HEK293 (cell line): ENCODE measurements around the gene MAPK11.

ENCODE experiments used
- CTCF ChIP-seq: fragments of 450-650 bp; formaldehyde crosslinking; IDR thresholded peaks from 2 replicates; pipeline ENCODE4 v1.5.1; 2016; ENCODE audit warnings: missing biosample characterization, missing genetic modification characterization
- KLF16 ChIP-seq: fragments of 450-650 bp; formaldehyde crosslinking; IDR thresholded peaks from 2 replicates; pipeline ENCODE4 v1.5.1; 2017; ENCODE audit warnings: missing biosample characterization, missing genetic modification characterization
- YY1 ChIP-seq: fragments of 450-650 bp; formaldehyde crosslinking; IDR thresholded peaks from 2 replicates; pipeline ENCODE4 v1.5.1; 2018; ENCODE audit warnings: missing biosample characterization, missing genetic modification characterization
- ZNF670 ChIP-seq: fragments of 450-650 bp; formaldehyde crosslinking; IDR thresholded peaks from 2 replicates; pipeline ENCODE4 v1.5.1; 2016; ENCODE audit warnings: missing biosample characterization, missing genetic modification characterization, low read depth
- TF ChIP-seq, protein P1 (sequence below): fragments of 450-650 bp; IDR thresholded peaks from 2 replicates; pipeline ENCODE4 v1.5.1; 2018; ENCODE audit warnings: missing biosample characterization, mild to moderate bottlenecking, missing genetic modification characterization

GRCh38 chr22:50217543-50218152 is 52.5 kb downstream of the MAPK11 start:
- TF ChIP-seq, protein P1, sequence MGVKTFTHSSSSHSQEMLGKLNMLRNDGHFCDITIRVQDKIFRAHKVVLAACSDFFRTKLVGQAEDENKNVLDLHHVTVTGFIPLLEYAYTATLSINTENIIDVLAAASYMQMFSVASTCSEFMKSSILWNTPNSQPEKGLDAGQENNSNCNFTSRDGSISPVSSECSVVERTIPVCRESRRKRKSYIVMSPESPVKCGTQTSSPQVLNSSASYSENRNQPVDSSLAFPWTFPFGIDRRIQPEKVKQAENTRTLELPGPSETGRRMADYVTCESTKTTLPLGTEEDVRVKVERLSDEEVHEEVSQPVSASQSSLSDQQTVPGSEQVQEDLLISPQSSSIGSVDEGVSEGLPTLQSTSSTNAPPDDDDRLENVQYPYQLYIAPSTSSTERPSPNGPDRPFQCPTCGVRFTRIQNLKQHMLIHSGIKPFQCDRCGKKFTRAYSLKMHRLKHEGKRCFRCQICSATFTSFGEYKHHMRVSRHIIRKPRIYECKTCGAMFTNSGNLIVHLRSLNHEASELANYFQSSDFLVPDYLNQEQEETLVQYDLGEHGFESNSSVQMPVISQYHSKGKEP (tag by site-specific recombination) = no peak
- no peak for TF ChIP-seq CTCF (tag by site-specific recombination)
- no peak for TF ChIP-seq YY1
- no peak for TF ChIP-seq KLF16 (tag by site-specific recombination)
- TF ChIP-seq ZNF670 = no peak
